NCI-H524 treated with DMSO at 0.1 percent for 48 hours (cell line): ENCODE measurements around the gene ENPEP.
"Not testable (repeated sequence)": the region's sequence is repeated elsewhere in the genome, so short reads cannot be mapped to it uniquely, and the experiment has no call there.

Source experiments
- DNase-seq: peaks from one replicate; lab custom pipeline; 2025; lab: John Stamatoyannopoulos, UW

Gene ENPEP

DNA sequence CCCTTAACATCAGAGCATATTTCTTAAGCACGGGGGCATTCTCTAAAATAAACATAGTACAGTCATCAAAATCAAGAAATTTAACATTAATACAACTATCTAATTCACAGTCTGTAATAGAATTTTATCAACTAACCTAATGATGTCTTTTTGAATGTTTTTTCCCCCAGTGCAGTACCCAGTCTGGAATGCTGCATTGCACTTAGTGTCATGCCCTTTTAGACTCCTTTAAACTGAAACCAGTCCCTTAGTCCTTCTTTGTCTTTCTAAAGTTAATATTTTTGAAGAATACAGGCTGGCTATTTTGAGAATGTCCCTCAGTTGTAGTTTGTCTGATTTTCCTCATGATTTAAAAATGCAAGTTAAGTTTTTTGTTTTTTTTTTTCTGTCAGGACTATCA is 9.5 kb downstream of the ENPEP start:
- no peak for DNase-seq

DNA sequence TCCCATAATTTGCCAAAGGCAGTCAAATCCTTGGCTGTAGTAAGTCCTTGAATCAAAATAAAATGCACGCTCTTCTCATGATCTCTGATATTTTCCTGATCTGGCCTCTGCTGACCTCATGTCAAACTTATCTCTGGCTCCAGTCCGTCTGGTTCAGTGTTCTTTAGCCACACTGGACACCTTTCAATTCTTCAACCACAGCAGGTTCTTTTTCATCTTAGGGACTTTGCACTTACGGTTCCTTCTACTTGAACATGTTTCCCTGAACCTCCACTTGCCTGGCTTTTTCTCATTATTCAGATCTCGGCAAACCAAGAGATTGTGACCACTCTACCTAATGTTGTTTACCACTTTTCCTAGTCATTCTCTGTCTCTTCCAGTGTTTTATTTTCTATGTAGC is 10.3 kb downstream of the ENPEP start:
- DNase-seq = no peak

DNA sequence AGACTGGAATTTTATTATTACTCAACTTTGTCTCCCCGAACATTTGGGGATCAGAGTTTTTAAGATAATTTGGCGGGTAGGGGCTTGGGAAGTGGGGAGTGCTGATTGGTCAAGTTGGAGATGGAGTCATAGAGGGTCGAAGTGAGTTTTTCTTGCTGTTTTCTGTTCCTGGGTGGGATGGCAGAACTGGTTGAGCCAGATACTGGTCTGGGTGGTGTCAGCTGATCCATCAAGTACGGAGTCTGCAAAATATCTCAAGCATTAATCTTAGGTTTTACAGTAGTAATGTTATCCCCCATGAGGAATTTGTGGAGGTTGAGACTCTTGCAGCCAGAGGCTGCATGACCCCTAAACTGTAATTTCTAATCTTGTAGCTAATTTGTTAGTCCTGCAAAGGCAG is 10.9 kb downstream of the ENPEP start:
- DNase-seq = not testable (repeated sequence)

DNA sequence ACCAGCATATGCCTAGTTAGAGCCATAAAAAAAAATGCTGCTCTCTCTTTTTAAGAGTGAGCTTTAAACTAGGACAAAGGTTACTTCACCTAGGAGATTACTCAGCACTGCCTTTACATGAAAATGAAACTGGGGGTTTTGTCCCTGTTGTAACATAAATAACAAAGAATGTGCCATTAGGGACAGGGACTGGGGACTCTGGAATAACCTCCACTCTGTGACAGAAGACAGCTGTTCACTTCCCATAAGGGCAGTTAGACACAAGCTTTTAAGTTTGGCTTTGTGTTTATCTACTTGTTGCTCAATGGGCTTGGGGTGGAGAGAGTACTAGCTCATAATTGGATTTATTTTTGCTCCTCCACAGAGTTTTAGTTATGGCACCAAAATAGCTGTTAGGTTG is 11.9 kb downstream of the ENPEP start:
- DNase-seq = no peak

DNA sequence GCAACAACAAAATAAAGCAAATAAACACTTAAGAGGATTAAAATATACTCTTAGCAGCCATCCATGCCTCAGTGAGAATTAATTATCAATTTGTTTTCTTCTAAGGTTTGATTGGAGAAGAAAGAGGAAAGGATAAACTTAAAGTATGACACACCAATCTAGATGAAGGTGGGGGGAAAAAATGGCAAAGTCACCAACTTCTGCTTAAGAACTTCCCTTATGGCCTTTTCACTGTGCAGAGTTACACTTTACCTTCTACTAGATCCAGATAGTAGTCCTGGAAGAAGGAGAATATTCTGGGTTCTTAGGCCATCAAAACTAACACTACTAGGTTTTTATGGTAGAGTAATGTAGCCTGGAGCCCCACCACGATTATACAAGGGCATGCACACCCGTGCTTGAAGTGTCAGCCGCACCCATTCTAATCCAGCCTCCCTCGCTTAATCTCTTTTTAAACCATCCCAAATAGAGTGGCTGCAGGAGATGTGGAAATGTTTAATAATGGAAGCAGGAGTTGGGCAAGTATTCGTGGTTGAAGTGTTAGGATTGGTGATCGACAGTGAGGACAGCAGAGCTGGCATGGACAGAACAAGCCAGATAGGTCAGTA is 14.1 kb downstream of the ENPEP start:
- no peak for DNase-seq

DNA sequence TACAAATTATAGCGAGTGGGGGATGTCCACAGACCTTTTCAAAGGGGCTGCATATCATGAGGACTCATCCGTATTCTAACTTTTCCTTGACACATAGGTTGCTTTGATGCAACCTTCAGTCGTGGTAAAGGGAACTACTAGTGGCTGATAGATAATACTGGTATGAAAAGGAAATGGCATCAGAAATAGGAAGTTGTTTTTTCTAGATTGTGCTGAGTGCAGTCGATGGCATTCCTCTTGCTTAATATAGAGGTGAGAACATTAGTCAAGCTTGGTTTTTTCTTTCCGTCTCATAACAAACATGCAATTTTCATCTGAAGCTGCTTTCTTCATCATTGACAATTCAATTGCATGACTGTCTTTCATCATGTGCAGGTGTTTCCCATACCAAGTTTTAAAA is 16.6 kb downstream of the ENPEP start:
- no peak for DNase-seq

DNA sequence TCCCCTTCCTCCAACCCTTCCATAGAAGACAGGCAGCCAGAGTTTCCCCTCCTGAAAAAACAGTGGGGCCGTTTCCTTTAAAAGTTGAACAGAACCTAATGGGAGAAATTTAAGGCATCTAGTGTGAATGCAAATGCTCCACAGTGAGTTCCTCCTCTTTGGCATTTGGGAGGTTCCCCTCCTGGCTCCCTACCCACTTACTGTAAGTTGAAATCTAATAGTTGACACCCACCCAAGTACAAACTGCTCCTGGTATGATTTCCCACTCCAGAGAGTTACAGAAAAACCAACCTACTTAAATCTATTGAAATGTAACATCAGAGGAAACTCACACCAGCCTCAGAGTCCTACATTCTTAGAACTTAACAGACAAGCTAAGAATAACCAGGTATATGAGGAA is 17.6 kb downstream of the ENPEP start:
- DNase-seq = no peak

DNA sequence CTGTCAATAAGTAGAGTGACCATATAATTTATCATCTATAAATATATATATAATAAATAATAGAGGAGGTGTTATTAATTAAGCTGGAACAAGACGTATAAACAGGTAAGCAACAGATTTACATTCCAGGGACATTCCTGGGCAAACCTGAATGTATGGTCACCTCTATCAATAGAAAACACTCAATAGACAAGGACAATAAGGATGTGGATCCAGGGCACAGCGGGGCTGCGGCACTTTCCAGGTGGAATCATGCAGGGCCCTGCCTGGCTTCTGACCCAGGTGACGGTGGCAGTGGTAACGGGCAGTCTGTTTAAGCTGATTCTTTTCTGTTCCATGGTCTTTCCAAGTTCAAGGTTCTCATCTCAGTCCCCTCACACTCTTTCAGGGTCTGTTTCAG is 22.5 kb downstream of the ENPEP start:
- no peak for DNase-seq

DNA sequence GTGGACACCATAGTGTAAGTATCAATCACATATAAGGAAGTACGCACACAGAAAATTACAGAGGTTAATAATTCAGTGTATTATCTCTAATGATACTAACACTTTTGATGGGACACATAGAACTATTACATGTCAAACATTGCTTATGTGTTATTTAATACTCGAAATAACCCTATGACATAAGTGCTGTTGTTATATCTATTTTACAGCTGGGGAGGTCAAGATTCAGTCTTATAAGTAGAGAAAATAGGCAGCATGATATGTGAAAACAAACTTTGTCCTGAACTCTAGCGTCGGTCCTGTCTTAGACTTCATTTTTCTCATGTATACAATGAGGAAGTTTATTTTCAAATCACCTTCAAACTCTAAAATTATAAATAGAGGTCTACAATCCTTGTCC is 23.2 kb downstream of the ENPEP start:
- DNase-seq = no peak

DNA sequence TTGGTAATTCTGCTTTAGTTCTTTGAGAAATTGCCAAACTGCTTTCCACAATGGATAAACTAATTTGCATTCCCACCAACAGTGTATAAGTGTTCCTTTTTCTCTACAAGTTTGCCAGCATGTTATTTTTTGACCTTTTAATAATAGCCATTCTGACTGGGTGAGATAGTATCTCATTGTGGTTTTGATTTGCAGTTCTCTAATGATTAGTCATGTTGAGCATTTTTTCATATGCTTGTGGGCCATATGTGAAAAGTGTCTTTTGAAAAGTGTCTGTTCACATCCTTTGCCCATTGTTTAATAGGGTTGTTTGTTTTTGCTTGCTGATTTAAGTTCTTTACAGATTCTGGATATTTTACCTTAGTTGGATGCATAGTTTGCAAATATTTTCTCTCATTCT is 25.9 kb downstream of the ENPEP start:
- DNase-seq = no peak

DNA sequence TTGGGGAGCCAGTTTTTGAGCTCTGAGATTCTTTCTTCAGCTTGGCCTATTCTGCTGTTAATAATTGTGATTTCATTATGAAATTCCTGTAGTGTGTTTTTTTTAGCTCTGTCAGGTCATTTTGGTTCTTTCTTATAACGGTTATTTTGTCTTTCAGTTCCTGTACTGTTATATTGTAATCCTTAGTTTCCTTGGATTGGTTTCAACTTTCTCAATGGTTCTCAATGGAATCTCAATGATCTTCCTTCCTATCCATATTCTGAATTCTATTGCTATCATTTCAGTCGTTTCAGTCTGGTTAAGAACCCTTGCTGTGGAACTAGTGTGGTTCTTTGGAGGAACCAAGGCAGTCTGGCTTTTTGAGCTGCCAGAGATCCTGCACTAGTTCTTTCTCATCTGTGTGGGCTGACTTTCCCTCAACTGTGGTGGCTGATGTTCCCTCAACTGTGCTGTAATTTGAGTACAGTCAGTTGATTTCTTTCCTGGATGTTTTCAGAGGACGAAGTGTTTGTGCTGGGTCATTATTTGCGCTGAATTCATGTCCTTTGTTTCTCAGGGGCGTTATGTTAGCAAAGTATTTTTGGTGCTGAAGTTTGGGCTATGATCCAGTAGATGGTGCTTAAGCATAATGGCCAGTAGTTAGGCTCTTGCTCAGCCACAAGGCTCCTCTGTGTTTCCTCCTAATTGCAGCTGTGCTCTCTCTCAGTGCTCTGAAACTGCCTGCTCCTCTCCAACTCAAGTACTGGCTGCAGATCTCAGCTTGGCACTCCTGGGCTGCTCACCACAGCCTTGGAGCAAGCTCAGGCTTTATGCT is 27.5 kb downstream of the ENPEP start:
- DNase-seq = no peak

DNA sequence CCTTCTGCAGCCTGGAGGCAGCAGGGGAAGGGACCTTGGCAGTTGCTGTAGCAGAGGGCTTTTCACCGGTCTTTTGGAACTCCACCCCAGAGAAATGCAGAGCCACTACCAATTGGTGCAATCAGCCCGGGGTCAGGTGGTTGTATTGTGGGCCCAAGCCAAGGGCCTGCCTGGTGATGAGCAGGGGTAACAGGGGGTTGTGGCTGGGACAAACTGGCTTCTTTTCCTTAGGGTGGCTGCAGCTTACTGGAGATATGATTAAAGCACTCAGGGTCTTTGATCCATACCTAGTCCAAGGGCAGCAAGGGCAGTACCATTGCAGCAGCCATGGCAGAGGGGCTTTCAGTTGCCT is 28.1 kb downstream of the ENPEP start:
- no peak for DNase-seq

DNA sequence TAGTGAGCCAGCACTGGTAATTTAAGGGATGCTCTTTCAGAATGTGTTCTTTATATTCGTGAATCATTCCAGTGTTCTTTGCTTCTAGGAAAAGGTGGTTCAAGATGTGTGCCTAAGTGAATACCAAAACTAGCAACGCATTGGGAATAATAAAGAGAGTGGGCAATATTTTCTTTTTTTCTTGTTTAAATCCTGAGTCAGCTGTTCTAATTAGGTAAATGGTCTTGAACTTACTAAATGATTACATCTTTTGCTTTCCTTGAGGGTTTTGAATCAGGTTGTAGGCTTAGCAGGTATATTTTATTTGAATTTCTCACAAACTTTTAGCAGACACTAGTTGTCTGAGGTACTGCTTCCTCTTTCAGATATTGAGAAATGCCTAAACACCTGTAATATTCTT is 29.5 kb downstream of the ENPEP start:
- no peak for DNase-seq

DNA sequence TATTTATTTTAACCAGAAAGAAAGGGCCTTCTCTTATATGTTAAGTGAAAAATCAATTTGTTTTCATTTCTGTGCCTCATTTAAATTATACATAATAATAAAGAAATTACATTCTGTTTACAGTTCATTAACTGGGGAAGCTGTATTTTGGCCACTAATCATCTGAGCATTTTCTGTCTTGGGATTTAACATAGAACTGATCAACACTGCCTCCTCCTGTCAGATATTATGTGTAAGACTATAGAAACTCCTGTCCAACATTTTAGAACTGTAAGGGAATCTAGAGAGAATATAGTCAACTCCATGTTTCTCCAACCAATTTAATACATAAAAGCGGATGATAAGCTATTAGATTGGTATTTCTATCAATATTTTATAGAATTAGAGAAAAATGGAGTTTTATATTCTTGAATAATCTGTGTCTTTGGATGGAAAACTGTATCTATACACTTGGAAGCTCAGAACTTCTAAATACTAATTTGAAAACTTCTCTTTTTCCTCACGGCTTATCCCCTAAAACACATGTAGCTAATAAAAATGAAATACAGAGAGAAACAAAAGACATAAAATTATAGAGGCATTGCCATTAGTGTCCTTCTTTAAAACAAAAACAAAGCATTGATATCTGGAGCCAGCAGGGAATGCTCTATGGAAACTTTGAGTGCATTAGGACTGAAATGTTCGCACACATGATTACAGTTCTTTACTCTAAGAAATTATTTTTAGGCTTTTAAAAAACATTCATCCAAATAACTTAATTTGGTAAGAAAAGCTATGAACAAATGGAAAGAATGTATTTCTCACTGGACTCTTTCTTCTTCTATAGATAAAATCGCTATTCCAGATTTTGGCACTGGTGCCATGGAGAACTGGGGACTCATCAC is 33.1 kb downstream of the ENPEP start:
- DNase-seq = no peak

DNA sequence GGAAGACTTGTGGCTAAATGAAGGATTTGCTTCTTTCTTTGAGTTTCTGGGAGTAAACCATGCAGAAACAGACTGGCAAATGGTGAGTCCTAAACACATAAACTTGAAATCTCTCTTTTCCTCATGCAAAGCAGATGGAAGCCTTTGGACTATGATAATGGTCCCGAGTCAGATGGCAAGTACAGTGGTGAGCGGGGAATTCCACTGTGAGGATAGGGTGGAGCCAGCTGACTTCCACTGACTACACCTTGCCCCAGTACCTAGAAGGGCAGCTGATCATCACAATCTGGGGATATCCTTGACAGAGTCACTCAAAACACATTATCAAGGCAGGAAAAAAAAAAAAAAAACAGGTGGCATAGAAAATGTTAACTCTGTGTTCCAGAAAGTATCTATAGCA is 34.3 kb downstream of the ENPEP start:
- DNase-seq = no peak

DNA sequence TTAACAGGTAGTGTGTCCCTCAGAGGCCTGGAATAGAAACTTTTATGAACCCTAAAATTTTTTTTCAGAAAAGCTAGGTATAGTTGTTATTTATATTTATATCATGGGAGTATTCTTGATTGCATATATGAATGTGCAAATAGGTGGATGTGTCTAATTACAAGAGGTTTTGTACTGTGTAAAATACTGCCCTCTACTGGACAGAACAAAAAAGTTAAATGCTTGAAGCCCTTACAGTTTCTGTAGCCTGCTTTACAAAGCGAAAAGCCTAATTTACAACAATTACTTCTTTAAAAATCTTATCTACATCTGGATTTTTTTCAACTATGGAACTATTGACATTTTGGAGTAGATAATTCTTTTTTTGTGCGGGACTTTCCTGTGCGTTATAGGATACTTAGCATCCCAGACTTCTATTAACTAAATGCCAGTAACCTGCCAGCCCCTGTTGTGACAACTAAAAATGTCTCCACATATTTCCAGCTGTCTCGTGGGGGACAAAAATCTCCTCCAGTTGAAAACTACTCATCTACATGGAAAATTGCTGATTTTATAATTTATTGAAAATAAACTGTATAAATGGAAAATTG is 35.1 kb downstream of the ENPEP start:
- no peak for DNase-seq

DNA sequence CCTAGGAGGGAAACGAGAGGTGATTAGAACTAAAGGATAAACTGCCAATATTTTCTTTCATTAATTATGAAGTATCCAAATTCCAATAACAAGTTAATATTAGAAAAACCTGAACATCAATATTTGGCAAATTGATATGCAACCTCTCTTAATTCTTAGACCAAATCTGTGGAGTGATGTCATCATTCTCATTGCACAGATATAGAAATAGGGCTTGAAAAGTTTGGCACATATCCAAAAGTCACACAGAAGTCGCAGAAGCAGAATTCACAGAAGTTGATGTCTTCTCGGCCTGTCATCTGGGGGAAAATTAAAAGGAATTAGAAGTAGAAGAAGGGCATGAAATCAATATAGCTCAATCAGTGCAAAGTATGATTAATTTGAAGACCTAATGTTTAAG is 36.9 kb downstream of the ENPEP start:
- DNase-seq = no peak

DNA sequence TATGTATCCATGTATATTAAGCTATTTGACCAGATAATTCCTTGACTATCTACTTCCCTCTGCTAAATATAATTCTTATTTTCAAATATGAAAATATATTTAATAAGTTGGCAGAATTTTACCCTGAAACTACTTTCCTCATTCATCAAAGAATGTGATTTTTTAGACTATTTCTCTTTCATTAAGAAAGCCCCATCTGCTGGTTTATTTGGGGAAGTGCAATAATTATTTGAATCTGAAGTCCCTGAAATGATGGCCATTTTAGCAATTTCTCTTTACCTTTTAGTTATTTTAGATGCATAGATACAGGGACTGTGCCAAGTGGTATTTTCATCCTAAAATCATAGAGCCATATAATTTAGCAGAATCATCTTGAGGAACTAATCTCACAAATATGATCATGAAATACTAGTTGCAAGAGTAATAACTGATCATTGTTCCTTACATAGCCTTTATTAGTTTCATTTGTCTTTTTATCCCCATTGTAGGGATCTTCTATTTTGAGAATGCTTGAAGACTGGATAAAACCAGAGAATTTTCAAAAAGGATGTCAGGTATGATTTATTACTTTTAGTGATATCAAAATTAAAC is 39.0 kb downstream of the ENPEP start:
- no peak for DNase-seq

DNA sequence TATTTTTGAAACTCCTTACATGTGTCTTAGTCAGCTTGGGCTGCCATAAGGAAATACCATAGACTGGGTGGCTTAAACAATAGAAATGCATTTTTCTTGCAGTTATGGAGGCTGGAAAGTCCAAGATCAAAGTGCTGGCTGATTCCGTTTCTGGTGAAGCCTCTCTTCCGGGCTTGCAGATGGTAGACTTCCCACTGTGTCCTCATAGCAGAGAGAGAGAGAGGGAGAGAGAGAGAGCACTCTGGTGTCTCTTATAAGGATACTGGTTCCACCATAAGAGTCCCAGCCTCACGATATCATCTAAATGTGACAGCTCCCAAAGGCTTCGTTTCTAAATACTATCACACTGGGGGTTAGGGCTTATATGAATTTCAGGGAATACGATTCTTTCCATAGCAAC is 39.7 kb downstream of the ENPEP start:
- DNase-seq = no peak

DNA sequence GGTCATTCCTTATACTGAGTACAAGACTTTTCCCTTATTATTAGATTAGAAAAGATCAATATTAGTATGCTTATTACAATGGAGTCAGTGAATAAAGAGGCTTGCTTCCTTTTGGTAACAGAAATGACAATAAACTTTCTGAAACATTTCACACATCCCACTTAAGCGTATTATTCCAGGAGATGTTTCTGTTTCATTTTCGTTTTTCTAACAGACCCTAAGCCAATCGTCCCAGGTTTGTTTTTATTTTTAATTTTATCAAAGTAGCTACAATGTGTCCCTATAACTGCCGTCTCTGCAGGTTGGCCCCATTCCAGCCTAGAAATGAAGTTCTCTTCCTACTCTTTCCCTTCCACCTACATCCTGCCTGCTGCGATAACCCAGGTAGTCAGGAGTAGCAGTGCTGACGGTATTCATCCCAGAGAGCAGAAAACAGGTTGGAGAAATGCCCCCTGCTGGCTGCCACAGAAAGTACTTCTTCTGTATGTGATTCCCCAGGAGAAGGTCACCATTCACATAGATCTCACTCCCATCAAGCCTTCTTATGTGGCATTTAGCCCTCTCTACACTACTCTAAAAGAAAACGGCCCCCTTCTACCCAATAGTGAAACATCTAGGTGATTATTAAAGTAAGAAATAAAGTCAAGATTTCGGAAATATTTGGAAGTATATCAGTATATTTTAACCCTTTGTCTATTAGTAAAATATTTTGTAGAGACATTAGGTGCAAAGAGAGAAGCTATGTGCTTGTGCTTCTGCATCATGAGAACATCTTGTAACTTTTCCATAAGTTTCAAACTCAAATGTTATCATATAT is 40.4 kb downstream of the ENPEP start:
- no peak for DNase-seq

DNA sequence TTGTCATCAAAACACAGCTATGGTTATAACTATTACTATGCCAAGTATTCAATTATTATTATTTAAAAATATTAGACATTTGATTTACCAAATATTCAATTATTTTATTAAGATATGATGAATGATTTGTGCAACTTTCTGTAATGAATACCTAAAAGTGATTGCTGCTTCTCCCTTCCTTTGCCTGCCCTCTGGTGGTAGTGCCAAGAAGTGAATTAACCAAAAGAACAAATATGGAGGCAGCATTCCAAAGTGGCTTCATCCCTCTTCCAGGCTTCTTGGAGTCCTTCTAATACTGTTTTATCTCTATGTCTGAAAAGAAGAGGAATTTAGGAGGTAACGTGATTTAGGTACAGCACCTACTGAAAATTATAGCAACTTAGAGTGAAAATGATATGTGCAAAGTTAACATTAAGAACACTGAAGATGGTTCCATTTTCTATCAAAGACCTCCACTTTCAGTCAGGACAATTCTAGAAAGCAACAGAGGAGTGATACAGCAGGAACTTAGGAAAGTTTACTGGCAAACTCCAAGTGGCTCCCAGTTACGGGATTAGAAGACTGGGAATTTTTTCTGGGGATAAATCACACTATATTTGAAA is 43.0 kb downstream of the ENPEP start:
- DNase-seq = no peak
